Right ventricle myocardium inferior (tissue), 1 donor: ENCODE results near the gene TMEM87A. TPM values are rescaled to one million over a fixed set of nuclear protein-coding genes. Genes with fewer than 3 reads are reported as not detected.

Experiments used
- ATAC-seq: fragments of 200-7000 bp; cut with Tn5 transposase; one replicate; pipeline ENCODE4 v1.9.1; 2020; ENCODE audit warnings: mild to moderate bottlenecking, moderate library complexity
- DNase-seq: peaks from one replicate; pipeline ENCODE4 v3.0.0; 2021; ENCODE audit errors: missing footprints
- intact Hi-C: fragments of 100-400 bp; cut with DNase I; formaldehyde crosslinking; loops from one replicate; pipeline ENCODE4 v1.11.0; 2022
- microRNA-seq: library from miRNA; unstranded; fragments of <30 nt; microRNA quantifications from one replicate; pipeline ENCODE4 v1.2.0, GENCODE V29; 2020
- total RNA-seq: library from RNA; stranded (reverse); fragmentation: NEBNext Ultra II Directional; extraction: Animal tissue kit (Norgen Biotek cat#: 25700); gene quantifications from one replicate; pipeline ENCODE4 v1.2.1, GENCODE V29; 2021
- donor health status: DM: no; HTN: yes; CAD: no; lungs with severe emphysema.

Gene TMEM87A
- total RNA-seq, 1 donor from 2014 or later, result 19.0 TPM

DNA sequence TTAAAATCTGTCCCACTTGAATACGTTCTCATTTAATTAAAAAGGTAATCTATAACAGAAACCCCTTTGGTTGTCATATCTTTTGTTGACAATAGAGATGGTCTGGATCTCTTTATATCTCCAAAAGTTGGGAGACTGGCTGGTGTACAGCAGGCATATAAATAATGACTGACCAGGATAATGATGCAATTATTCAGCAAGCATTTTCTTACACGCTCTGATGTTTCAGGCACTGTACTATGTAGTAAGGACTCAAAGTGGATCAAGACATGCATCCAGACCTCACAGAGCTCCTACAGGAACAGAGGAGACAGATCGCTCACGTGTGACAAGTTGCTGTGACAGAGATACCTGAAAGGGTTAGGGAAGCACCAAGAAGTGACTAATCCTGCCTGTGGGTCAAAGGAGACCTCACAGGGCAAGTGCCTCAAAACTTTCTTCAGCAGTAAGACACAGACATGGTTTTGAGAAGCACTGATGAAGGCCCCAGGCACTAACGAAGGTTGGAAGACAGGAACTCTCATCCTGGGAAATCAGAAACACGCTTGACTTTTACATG is 90.8 kb downstream of the TMEM87A start:
- intact Hi-C loops, result no loop called here
- DNase-seq (no peak), ATAC-seq (no peak)

DNA sequence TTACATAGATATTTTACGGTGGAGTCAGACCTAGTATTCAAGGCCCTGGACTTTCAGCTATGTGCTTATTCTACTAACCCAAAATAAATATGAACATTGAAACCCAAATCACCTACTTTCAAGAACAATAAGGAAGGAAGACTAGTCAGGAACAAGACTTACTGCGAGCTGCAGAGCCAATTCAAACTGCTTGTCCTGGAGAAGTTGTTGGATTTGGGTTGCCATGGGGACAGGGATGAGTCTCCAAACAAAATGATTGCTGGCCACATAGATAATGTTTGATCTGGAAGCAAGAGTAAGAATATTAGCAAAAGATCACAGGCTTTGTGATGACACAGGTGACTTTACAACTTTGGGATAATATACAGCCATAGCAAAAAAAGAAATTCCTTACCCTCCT is 95.2 kb downstream of the TMEM87A start:
- no peak for DNase-seq
- no peak for ATAC-seq
- intact Hi-C loops, result no loop called here

DNA sequence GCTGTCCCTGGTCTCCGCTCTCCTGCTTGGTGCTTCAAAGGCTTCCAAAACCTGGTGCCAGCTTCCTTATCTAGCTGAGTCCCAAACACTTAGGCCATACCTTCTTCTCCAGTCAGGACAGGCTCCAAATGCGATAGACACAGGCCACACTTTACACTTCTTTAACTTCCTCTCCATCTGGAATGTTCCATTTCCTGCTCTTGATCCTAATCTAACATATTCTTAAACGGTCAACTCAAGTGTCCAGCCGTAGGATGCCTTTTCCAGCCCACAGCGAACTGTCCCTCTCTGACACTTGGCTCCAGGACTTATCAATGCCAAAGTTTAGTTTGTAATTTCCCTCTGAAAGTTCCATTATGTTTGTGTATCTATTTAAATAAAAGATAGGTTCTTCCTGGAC is 97.6 kb downstream of the TMEM87A start:
- intact Hi-C loops, result no loop called here
- ATAC-seq, result no peak

DNA sequence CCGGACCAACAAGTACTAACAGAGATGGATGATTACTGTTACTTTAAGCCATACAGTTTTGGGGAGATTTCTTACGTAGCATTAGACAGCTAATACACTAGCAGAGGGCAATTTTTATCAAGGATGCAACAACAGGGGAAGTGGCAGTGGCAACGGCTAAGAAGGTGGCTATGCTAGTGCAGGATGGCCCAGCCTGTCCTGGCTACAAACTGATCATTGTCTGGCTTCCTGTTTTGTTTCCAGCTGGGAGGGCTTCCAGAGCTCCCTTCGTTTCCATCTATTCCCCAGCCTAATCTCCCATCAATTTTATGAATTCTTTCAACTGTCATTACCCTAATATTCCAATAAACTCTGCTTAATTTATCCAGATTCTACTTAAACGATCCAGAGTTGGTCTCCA is 100.8 kb downstream of the TMEM87A start:
- DNase-seq, result no peak
- intact Hi-C loops, result no loop called here
- ATAC-seq, result no peak

More for the DNA sequence above, 97.6 kb downstream of the TMEM87A start:
- no peak for DNase-seq

DNA sequence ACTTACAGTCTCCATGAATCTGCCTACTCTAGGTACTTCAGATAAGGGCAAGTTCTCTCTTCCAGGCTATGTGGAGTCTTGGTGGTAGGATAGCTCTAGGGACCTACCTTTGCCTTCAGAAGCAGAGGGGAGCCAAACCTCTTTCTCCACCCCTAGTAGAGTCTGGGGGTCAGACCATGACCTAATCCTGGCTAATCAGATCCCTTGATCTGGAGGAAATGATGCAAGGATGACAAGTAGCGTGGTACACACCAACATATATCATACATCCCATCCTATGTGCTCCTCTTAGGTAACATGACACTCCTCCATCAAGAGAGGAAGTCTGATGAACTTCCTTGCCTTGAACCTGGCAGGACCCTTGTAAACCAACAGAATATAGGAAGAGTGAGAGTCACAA is 101.4 kb downstream of the TMEM87A start:
- intact Hi-C loops, result no loop called here
- no peak for DNase-seq

DNA sequence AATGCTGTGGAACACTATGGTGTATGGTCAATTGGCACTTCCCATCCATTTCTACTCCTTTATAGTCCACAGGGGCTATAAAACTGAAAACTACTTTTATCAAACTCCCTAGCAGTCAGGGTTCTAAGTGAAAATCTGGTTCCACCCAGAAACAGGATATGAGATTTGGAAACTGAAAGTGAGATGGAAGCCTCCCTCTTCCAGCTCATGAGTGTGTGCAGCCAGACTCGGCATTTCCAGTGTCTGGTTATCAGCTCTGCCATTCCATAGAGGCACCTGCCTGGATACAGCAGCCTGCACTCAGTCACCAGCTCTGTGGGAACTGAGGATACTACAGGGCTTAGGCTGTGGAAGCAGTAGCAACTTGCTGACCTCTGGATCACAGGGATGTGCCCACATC is 102.1 kb downstream of the TMEM87A start:
- ATAC-seq, result no peak

More for the DNA sequence above, 101.4 kb downstream of the TMEM87A start:
- no peak for ATAC-seq

DNA sequence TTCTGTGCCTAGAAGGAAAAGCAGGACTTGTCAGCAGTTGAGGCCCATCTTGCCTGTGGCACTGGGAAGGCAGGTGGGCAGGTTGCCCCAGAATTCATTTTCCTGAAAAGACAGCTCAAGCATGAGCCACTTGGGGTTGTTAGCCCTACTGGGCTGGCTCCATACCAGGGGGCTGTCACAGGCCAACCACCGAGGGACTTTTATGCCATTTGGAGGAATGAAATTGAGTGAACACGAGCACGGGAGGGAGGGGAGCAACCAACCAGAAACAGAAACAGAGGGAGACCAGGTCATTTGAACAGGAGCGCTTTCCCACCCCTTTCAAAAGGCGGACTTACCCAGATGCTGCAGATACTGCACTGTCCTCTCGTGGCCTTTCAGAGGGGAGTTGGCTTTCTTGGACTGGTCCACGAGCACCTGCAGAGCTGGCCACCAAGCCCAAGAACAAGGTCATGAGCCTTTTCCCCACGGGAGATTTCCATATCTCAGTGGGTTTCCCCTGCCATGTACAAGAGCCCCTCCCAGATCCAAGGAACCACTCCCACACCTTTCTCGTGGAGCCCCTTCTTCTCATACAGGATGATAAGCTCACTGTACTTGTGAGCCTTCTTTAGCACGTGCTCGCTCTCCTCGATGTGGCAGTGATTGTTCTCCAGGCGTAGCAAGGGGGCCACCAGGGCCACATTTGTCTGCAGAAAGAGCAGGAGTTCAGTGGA is 106.8 kb downstream of the TMEM87A start:
- intact Hi-C loops, result loop anchor here (10.0 kb wide), 1 partner anchor 258 kb away; no protein-coding TSS in a partner anchor
- no peak for DNase-seq
- no peak for ATAC-seq

More for the DNA sequence above, 102.1 kb downstream of the TMEM87A start:
- intact Hi-C loops, result no loop called here
- no peak for DNase-seq

DNA sequence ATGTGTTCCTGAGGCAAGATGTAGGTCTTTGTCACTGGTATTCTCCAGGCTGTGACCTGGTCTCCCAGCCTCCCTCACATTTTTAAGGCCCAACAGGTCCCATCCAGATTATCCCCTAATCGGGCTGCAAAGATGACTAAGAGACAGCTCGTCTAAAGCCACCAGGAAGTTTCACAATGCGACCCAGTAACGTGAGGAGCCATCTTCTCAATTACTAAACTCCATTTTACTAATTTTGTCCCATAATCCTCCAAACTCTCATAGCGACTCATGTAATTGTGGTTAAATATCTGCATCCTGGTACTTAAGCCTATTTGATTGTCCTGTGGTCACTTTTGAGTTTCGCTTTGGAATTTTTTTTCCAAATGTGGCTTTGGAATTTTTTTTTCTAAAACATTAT is 108.1 kb downstream of the TMEM87A start:
- DNase-seq, result no peak
- intact Hi-C loops, result loop anchor here (10.0 kb wide), 1 partner anchor 260 kb away; no protein-coding TSS in a partner anchor
- no peak for ATAC-seq

DNA sequence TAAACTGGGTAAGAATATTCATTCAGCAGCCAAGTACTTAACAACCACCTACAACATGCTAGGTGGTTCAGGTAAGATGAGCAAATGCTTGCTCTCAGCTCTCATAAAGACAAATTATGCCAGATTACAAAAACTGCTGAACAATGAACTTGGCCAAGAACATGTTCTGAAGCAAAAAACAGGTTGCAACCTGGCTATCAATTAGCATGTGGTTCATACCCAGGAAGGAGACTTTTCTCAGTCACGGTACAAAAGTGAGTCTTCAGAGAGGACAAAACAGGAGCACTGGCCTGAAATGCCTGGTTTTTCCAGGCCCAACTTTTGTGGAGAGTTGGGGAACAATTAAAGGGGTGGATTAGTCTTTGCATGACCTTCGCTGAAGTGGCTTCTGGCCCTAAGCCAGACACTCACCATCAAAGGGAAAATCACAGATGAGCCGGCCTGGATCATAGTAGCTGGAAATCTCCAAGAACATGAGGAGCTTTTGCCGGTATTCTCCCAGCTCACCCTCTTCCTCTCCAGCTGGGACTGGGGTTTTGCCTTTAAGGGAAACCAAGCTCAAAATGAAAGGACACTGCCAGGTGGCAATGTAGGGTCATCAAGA is 109.2 kb downstream of the TMEM87A start:
- DNase-seq (no peak), ATAC-seq (no peak)
- intact Hi-C loops, result loop anchor here (10.0 kb wide), 1 partner anchor 261 kb away; no protein-coding TSS in a partner anchor

DNA sequence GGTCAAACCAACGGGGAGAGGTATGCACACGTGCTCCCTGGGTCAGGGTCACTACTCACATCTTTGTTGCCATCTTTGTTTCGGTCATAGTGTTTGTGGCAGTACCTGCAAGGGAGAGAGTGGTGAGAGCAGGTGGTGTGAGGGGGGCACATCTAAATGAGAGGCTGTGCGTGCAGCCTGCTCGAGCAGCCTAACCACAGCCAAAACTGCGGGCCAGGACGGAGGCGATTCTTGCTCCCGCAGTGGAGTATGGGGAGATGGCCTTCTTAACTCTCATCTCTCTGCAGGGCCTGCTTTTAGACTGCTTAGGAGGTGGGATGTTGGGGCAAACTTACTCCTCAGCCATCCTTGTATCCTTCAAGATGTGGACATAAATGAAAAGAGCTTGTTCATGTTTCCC is 109.9 kb downstream of the TMEM87A start:
- ATAC-seq, result no peak
- DNase-seq, result no peak
- intact Hi-C loops, result loop anchor here (10.0 kb wide), 1 partner anchor 262 kb away; no protein-coding TSS in a partner anchor

Small RNA genes within 50 kb of the gene (microRNA-seq; reads per million reads assigned to microRNA genes)
- 50.2 reads per million, percentile 44 among the genes with 10 or more reads in this experiment for gene MIR627

Other genes with a start within 250 kb of the TMEM87A start
- gene PLA2G4D, start 178.9 kb downstream of the TMEM87A start, total RNA-seq, result not detected
- gene PLA2G4F, start 116.8 kb downstream of the TMEM87A start, total RNA-seq, result 3.5 TPM
- 43.0 TPM for gene VPS39, start 65.1 kb downstream of the TMEM87A start, total RNA-seq
- gene GANC, start 232 bp downstream of the TMEM87A start, total RNA-seq, result 16.3 TPM
- gene CAPN3, start 86.1 kb upstream of the TMEM87A start, total RNA-seq, result 3.4 TPM
- 457 TPM for gene ZNF106, start 217.7 kb upstream of the TMEM87A start, total RNA-seq
- gene SNAP23, start 222.2 kb upstream of the TMEM87A start, total RNA-seq, result 23.5 TPM